ENCODE results near the gene VAMP4. TPM values are rescaled to one million over a fixed set of nuclear protein-coding genes. Genes with fewer than 3 reads are reported as not detected.

VAMP4 gene
- polyA plus RNA-seq, 4 donors: 15.2 to 19.3 (median 19.0) TPM

DNA sequence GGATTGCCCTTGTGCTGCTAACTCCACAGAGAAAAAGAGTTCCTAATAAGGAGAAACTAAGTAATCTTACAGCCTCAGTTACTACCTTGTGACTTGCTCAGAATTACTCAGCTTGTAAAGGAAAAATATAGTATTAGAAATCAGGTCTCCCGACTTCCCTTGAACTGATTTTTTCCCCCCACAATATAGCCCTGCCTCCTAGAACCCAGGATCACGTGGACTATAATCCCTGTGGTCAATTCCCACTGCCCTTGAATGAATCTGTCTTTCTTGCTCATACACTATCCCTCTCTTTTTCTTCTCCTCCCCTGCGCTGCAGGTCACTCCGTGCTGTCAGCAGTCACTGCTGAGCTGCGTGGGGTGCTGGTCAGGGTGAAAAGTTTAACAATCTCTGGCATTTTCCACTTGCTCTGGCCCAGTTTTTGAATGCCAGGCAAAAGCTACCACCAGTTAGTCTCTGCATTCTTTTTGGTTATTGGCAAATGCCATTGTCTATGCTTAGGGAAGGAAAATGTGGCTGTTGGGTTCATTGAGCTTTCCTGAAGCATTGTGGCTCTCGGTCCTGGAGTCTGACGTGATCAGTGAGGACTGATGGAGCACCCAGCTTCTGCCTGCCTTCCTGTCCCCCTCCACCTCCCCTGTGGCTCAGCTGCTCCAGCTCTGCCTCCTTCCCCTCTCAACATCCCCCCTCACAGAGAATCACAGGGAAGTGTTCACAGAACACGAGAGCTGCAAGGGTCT is 87.5 kb downstream of the VAMP4 start:
- no peak for DNase-seq (ENCODE audit: low read depth in 4 of 4, low spot score in 3 of 4)

DNA sequence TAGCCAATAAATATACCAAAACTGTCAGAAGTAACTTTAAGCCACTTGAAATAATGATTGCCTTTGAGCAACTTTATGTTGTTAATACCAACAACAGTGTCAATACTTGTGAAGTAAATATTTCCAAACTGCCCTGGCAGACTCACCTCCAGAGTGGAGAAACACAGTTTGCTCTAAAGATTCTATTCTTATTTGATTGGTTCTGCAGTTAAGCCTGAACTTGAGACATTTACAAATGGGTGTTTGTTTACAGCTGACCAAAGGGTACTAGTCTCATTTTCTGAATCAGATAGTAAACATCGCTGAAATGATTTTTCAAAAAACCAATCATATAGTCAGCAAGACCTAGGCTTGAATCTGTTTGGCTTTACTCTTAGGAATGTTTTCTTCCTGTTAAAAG is 88.1 kb downstream of the VAMP4 start:
- DNase-seq (ENCODE audit: low read depth in 4 of 4, low spot score in 3 of 4): no peak

DNA sequence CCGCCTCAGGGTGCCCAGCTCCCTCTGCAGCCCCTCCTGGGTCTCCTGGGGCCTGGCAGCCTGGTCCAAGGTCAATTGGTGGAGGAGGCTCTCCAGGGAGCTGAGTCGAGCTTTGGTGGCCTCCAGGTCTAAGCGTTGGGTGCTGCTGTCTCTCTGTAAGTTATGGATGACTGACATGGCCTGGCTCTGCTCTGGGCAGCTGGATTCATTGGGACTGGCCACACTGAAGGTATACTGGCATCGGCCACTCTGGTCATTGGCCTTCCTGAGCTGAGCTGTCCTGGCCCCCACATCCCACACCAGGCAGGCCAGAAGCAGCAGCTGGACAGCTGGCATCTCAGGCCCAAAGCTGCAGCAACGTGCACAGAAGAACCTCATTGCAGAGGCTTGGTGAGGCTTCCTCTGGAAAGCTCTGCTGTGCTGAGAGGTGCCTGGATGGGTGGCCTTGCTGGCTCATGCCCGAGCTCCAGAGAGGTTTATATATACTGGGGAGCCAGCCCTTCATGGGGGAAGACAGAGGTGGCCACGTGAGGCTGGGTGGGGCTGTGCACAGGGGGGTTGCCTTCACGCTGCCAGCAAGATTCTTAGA is 89.5 kb downstream of the VAMP4 start, which contains the start of gene MYOC:
MYOC (minus strand) TSS at position 455 of the 589 bp plus-strand sequence; CDS start at position 378, 77 bp downstream.
- no peak for DNase-seq (ENCODE audit: low read depth in 4 of 4, low spot score in 3 of 4)

Other genes starting within 250 kb of the VAMP4 start
- under 1 TPM; 0.26 to 0.58 (median 0.43) TPM for gene MYOCOS, start 119.8 kb downstream of the VAMP4 start, polyA plus RNA-seq (ENCODE audit: insufficient read length in 4 of 4)
- under 1 TPM; 0.08 to 0.29 (median 0.21) TPM for gene MYOC, start 89.4 kb downstream of the VAMP4 start, polyA plus RNA-seq (ENCODE audit: insufficient read length in 4 of 4)
- 10 to 100 TPM; 33.0 to 37.8 (median 37.6) TPM for gene METTL13, start 39.6 kb upstream of the VAMP4 start, polyA plus RNA-seq (ENCODE audit: insufficient read length in 4 of 4)
- gene DNM3, start 99.4 kb upstream of the VAMP4 start, polyA plus RNA-seq (ENCODE audit: insufficient read length in 4 of 4): 1 to 10 TPM; 4.3 to 5.7 (median 5.0) TPM